ENCODE data around the gene ENTPD6.
"Not testable (repeated sequence)": the region's sequence is repeated elsewhere in the genome, so short reads cannot be mapped to it uniquely, and the experiment has no call there.

ENTPD6 gene

GRCh38 chr20:25259358-25259757, 63.8 kb downstream of the ENTPD6 start:
- H3K27me3 ChIP-seq (ENCODE audit: low read depth, low read length): no peaks in the 10 kb centered on the region
- no peaks in the 10 kb centered on the region for H3K4me1 ChIP-seq (ENCODE audit: low read length)
- no peak overlapping the region for H3K9ac ChIP-seq (ENCODE audit: low read length)
- H3K4me2 ChIP-seq (ENCODE audit: low read length): no peak overlapping the region
- H3K4me3 ChIP-seq (ENCODE audit: low read length): no peak overlapping the region
- peaks cover 7% of the 10 kb centered on the region; the same call in 1 of the 2 replicates for H4K20me1 ChIP-seq (ENCODE audit: insufficient read depth, low read length)
- H3K9me3 ChIP-seq (ENCODE audit: insufficient read depth, low read length): no peaks in the 10 kb centered on the region
- peaks cover 4% of the 10 kb centered on the region; the same call in 1 of the 2 replicates for H3K79me2 ChIP-seq (ENCODE audit: low read length)
- no peak overlapping the region for H3K27ac ChIP-seq (ENCODE audit: low read length)
- no peak overlapping the region for H2AFZ ChIP-seq (ENCODE audit: low read depth, low read length)
- TF ChIP-seq EZH2phosphoT487 (IDR thresholded peaks at IDR 0.05; ENCODE audit: low read depth) (no peak), CTCF (IDR thresholded peaks at IDR 0.05; ENCODE audit: low read depth, low read length) (no peak)
- peaks cover 10% of the 10 kb centered on the region for H3K36me3 ChIP-seq (replicated peaks; ENCODE audit: low read depth, low read length)

- Histone ChIP-seq H4K20me1 (ENCODE audit: insufficient read depth, low read length) (peaks cover 7% of the 10 kb centered on the region; the same call in 1 of the 2 replicates), H3K36me3 (replicated peaks; ENCODE audit: low read depth, low read length) (peaks cover 10% of the 10 kb centered on the region), H2AFZ (ENCODE audit: low read depth, low read length) (no peak overlapping the region), H3K79me2 (ENCODE audit: low read length) (peaks cover 4% of the 10 kb centered on the region; the same call in 1 of the 2 replicates), H3K27me3 (ENCODE audit: low read depth, low read length) (no peaks in the 10 kb centered on the region), H3K27ac (ENCODE audit: low read length) (no peak overlapping the region), H3K4me2 (ENCODE audit: low read length) (no peak overlapping the region), H3K4me3 (ENCODE audit: low read length) (no peak overlapping the region), H3K4me1 (ENCODE audit: low read length) (no peaks in the 10 kb centered on the region), H3K9me3 (ENCODE audit: insufficient read depth, low read length) (no peaks in the 10 kb centered on the region), H3K9ac (ENCODE audit: low read length) (no peak overlapping the region)
- no peak for TF ChIP-seq EZH2phosphoT487 (IDR thresholded peaks at IDR 0.05; ENCODE audit: low read depth)
- TF ChIP-seq CTCF (IDR thresholded peaks at IDR 0.05; ENCODE audit: low read depth, low read length): no peak
These were observed 64.3 kb downstream of the ENTPD6 start for GRCh38 chr20:25259788-25260254.

GRCh38 chr20:25260770-25261437, 65.4 kb downstream of the ENTPD6 start:
- H4K20me1 ChIP-seq (ENCODE audit: insufficient read depth, low read length); H3K9ac ChIP-seq (ENCODE audit: low read length); H3K4me3 ChIP-seq (ENCODE audit: low read length); H3K27ac ChIP-seq (ENCODE audit: low read length); H3K36me3 ChIP-seq (replicated peaks; ENCODE audit: low read depth, low read length); H3K4me1 ChIP-seq (ENCODE audit: low read length); H2AFZ ChIP-seq (ENCODE audit: low read depth, low read length); H3K79me2 ChIP-seq (ENCODE audit: low read length); H3K27me3 ChIP-seq (ENCODE audit: low read depth, low read length); H3K9me3 ChIP-seq (ENCODE audit: insufficient read depth, low read length); H3K4me2 ChIP-seq (ENCODE audit: low read length): not testable (repeated sequence)

GRCh38 chr20:25269057-25269832, 73.7 kb downstream of the ENTPD6 start:
- TF ChIP-seq CTCF (IDR thresholded peaks at IDR 0.05; ENCODE audit: low read depth, low read length) (no peak), EZH2phosphoT487 (IDR thresholded peaks at IDR 0.05; ENCODE audit: low read depth) (no peak)
- Histone ChIP-seq H3K27ac (ENCODE audit: low read length) (no peak overlapping the region), H3K9ac (ENCODE audit: low read length) (no peak overlapping the region), H3K4me1 (ENCODE audit: low read length) (no peaks in the 10 kb centered on the region), H3K9me3 (ENCODE audit: insufficient read depth, low read length) (no peaks in the 10 kb centered on the region), H3K4me2 (ENCODE audit: low read length) (no peak overlapping the region), H3K4me3 (ENCODE audit: low read length) (no peak overlapping the region), H3K79me2 (ENCODE audit: low read length) (no peaks in the 10 kb centered on the region), H4K20me1 (ENCODE audit: insufficient read depth, low read length) (no peaks in the 10 kb centered on the region; the same call in 1 of the 2 replicates), H2AFZ (ENCODE audit: low read depth, low read length) (no peak overlapping the region), H3K36me3 (replicated peaks; ENCODE audit: low read depth, low read length) (peaks cover 18% of the 10 kb centered on the region), H3K27me3 (ENCODE audit: low read depth, low read length) (no peaks in the 10 kb centered on the region)

All from OCI-LY3 (cell line).